ENCODE measurements around the gene CHN1. TPM values are rescaled to one million over a fixed set of nuclear protein-coding genes. Genes with fewer than 3 reads are reported as not detected.

Gene CHN1
- total RNA-seq, 1 donor: 3.0 TPM

DNA sequence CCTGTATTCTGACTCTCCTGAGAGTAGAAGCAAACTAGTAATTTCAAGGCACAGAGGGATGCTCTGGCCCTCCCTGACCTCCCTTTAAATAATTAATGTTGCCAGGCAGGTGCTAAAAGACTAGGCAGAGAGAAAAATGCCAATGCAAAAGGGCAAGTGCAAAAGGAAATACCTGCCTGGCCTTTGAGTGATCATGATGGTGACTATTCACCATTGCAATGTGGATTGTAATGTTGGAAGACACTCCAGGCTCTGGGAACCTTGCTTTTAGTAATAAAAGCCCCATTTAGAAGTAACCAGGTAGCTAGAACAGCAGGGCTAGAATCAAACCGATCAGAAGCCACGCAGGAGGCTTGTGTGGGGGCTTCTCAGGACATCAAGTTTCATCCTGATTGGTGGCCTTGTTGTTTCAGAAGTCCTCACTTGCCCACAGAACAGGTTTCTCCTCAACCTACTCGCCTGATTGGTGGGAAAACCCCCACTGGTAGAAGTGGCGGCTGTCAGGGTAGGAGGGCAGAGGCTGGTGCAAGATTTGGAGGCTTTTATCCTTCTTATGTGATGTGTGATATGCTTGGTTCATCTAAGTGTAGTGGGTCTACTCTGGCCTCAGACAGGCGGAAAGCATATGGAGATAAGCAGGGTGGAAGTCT lies 224.9 kb downstream of the CHN1 start:
- no peak overlapping the region for H3K4me3 ChIP-seq (ENCODE audit: low read length)
- H3K9me3 ChIP-seq (ENCODE audit: low read depth, low read length): no peaks in the 10 kb centered on the region
- H3K27me3 ChIP-seq (ENCODE audit: insufficient read depth, low read length): no peaks in the 10 kb centered on the region
- peaks cover 21% of the 10 kb centered on the region for H3K4me1 ChIP-seq (ENCODE audit: insufficient read depth, low read length)

DNA sequence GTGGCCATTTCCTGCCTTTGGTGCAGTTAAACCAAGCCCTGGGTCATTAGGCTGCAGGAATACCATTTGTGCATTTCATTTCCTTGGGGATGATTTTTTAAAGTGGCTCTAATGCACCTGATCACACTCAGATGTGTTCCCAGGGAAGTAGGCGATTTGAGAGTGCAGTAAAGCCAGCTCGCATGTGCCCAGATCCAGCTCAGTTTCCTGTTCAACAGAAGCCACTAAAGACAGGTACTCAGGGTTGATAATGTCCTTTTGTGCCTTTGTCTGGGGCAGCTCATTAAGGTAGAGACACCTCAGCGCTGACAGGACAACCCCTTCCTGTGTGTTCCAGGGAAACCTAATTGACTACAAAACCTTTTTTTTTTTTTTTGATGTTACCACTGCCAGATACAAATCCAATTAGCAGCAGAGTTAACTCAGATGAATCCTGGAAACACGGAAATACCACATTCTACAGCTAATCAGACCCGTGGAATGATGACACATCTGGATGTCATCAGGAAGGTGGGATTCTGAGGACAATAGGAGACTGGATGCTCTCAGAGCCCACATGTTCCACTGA lies 225.7 kb downstream of the CHN1 start:
- no peaks in the 10 kb centered on the region for H3K9me3 ChIP-seq (ENCODE audit: low read depth, low read length)
- H3K27me3 ChIP-seq (ENCODE audit: insufficient read depth, low read length): no peaks in the 10 kb centered on the region
- peaks cover 21% of the 10 kb centered on the region for H3K4me1 ChIP-seq (ENCODE audit: insufficient read depth, low read length)
- no peak overlapping the region for H3K4me3 ChIP-seq (ENCODE audit: low read length)

DNA sequence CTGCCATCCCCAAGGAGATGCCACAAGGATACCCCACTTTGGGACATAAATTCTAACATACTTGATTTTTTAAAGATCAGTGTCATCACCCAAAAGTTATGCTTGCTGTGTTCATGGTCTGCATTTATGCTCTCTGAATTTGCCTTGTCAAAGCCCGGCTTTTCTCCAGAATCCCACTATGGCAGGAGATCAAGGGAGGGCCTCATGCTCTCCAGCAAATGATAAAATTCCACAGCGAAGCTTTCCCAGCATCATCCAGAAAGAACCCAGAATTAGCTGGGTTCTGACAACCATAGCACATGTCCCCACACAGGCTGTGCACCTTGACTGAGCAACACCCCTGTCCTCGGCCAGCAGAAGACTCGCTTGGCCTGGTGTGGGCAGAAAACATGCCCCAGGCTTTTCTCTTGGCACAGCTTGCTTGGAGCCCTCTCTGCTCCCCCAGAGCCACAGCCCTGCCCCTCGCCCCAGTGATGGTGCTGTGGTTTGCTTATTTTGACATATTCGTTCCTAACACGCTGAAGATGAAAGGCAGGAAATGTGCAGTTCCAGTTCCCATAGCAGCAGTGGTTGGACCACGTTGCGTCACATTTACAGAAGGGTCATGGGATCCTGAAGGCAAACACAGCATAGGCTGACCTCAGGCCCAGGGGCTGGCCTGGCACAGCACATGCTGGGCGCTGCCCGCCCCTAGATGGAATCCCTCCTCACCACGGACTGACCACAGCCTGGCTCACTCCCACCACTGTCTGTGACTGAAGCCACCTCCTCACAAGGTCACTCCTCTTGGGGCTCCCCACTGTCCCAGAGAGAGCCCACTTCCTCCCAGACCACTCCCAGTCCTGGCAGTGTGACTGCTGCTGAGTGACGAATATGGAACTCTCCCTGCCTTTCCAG lies 226.8 kb downstream of the CHN1 start:
- Histone ChIP-seq H3K4me3 (ENCODE audit: low read length) (no peak overlapping the region), H3K9me3 (ENCODE audit: low read depth, low read length) (no peaks in the 10 kb centered on the region), H3K4me1 (ENCODE audit: insufficient read depth, low read length) (peaks cover 21% of the 10 kb centered on the region)

DNA sequence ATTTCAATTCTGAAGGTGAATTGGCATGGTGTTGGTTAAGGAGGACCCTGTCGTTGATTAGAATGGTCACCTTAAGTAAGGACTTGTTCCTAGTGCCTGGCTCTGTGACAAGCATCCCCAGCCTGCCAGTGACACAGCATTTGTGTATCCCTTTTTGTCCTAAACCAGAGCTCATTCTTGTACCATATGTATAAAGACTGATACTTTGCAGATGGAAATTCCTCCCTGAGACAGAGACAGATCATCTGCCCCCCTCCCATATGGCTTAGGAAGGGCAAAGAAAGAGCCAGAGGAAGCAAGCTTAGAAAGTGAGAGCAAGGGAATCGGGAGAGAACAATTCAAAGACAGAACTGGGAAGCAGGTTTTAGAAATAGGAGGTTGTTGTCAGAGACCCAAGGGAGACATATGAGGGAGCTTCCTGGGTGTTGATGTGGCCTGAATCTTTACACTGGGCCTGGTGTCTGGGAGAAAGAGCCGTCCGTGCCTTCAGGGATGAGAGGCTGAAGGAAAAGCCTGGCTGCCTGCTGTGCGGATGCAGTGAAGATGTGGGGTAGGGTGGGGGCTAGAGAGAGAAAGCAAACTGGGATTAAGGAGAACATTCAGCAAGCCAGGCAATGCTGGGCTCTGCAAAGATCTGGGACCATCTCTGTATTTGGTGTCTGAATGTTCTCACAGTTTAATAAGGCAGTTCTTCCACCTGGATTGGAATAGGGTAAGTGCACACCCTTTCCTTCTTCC lies 227.7 kb downstream of the CHN1 start:
- no peak overlapping the region for H3K4me3 ChIP-seq (ENCODE audit: low read length)
- no peaks in the 10 kb centered on the region for H3K9me3 ChIP-seq (ENCODE audit: low read depth, low read length)
- H3K27me3 ChIP-seq (ENCODE audit: insufficient read depth, low read length): no peaks in the 10 kb centered on the region
- H3K4me1 ChIP-seq (ENCODE audit: insufficient read depth, low read length): peaks cover 21% of the 10 kb centered on the region

More for the DNA sequence above, 226.8 kb downstream of the CHN1 start:
- H3K27me3 ChIP-seq (ENCODE audit: insufficient read depth, low read length): no peaks in the 10 kb centered on the region

DNA sequence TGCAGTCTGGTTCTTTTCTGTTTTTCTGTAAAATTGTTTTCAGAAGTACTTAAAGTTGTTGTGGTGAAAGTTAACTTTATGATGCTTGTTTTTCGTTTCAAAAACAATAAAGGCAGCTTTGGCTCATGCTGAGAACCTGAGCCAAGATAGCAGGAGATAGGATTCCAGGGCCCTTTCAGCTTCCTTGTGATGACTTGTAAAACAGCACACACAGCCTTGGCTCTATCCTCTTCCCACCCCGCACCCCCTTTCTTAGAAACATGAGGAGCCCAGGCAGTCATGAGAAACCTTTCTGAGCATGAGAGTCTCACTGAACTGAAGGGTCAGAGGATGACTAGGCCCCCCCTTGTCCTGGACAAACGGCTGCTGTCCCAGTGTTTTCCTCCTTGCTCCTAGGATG lies 228.5 kb downstream of the CHN1 start:
- H3K27me3 ChIP-seq (ENCODE audit: insufficient read depth, low read length): no peaks in the 10 kb centered on the region
- no peaks in the 10 kb centered on the region for H3K9me3 ChIP-seq (ENCODE audit: low read depth, low read length)
- no peak overlapping the region for H3K4me3 ChIP-seq (ENCODE audit: low read length)
- peaks cover 21% of the 10 kb centered on the region for H3K4me1 ChIP-seq (ENCODE audit: insufficient read depth, low read length)

DNA sequence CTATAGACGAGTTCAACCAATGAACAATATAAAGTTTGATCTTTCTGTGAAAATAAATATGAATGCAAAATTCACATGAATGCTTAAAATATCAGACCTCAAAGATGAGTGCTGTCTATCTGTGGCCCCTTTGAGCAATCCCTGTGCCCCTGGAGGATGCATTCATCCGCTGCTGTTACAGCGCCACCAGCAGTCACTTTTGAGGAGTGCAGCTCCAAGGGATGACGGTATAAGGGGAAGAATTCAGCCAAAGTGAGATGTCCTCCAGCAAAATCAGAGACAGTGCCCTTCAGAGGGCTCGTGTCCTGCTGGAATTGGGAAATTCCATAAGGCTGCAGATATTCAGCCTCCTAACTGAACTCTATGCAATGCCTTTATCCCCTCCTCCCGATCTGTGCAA lies 229.0 kb downstream of the CHN1 start:
- Histone ChIP-seq H3K27me3 (ENCODE audit: insufficient read depth, low read length) (no peaks in the 10 kb centered on the region), H3K4me1 (ENCODE audit: insufficient read depth, low read length) (peaks cover 21% of the 10 kb centered on the region), H3K9me3 (ENCODE audit: low read depth, low read length) (no peaks in the 10 kb centered on the region), H3K4me3 (ENCODE audit: low read length) (no peak overlapping the region)

DNA sequence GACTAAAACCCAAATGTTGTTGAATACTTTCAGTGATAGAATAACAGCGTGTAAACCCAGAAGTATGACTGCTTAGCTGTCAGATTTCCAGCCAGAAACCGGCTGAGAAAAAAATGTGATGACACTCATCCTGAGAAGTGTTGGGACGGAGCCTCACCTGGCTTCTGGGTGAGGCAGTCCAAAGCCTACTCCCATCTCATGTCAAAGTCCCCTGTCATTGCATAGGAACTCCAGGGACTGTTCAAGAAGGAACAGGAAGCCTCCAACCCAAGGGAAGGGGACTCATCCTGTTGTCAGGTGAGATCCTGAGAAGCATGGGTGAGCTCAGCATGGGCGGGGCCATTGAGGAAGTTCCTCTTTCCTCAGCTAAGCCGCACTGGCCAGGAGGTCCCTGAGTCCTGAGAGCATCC lies 229.6 kb downstream of the CHN1 start:
- no peaks in the 10 kb centered on the region for H3K27me3 ChIP-seq (ENCODE audit: insufficient read depth, low read length)
- H3K4me3 ChIP-seq (ENCODE audit: low read length): no peak overlapping the region
- H3K4me1 ChIP-seq (ENCODE audit: insufficient read depth, low read length): peaks cover 21% of the 10 kb centered on the region
- no peaks in the 10 kb centered on the region for H3K9me3 ChIP-seq (ENCODE audit: low read depth, low read length)

DNA sequence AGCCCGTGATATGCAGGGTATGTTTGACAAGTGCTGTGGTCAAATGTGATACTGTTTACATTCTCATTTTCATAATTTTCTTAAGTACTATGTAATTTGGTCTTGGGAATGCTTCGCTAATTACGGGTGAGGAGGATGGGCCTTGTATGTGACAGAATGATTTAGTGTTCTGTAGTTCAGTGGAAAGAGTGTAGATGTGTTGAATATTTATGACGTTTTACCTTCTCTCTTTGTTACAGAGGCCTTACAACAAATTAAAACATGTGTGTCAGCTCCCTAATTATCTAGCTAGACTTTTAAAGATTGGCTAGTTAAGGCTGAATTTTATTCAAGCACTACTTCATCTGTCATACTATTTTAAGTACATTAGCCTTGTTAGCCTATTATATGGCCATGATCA lies 230.3 kb downstream of the CHN1 start:
- Histone ChIP-seq H3K27me3 (ENCODE audit: insufficient read depth, low read length) (no peaks in the 10 kb centered on the region), H3K9me3 (ENCODE audit: low read depth, low read length) (no peaks in the 10 kb centered on the region), H3K4me1 (ENCODE audit: insufficient read depth, low read length) (peaks cover 21% of the 10 kb centered on the region), H3K4me3 (ENCODE audit: low read length) (no peak overlapping the region)

DNA sequence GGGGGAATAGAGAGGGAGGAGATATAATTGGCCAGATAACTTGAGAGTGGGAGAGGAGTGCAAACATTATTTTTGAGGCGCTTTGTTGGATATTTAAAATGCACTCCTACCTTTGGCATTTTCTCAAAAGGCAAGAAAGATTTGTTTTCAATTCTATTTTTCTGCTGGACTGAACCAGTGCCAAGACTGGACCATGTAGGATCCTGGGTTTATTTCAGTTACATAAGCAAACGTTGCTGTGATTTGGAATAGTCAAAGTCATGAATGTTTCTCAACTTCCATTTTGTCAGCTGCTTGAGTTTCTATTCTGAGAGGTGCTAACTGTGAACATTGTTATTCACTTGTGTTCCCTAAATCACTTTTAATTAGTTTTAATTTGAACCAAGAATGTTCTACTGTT lies 232.0 kb downstream of the CHN1 start:
- Histone ChIP-seq H3K27me3 (ENCODE audit: insufficient read depth, low read length) (no peaks in the 10 kb centered on the region), H3K4me1 (ENCODE audit: insufficient read depth, low read length) (peaks cover 7% of the 10 kb centered on the region), H3K9me3 (ENCODE audit: low read depth, low read length) (no peaks in the 10 kb centered on the region), H3K4me3 (ENCODE audit: low read length) (no peak overlapping the region)

DNA sequence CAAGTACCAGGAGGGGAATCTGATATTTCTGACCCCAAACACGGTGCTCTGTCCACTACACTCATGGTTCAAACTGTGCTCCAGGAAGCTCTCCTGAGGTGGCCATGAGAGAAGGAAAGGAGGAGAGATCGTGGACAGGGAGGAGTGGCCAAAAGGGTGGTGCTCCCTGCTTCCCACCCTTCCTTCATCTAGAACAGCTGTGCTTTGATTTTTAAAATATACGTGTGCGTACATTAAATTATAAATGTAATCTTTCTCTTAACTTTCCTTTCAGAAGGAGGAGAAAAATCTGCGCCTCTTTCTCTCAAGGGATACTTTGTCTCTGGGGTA lies 232.7 kb downstream of the CHN1 start:
- Histone ChIP-seq H3K27me3 (ENCODE audit: insufficient read depth, low read length) (no peaks in the 10 kb centered on the region), H3K9me3 (ENCODE audit: low read depth, low read length) (no peaks in the 10 kb centered on the region), H3K4me1 (ENCODE audit: insufficient read depth, low read length) (no peaks in the 10 kb centered on the region), H3K4me3 (ENCODE audit: low read length) (no peak overlapping the region)

DNA sequence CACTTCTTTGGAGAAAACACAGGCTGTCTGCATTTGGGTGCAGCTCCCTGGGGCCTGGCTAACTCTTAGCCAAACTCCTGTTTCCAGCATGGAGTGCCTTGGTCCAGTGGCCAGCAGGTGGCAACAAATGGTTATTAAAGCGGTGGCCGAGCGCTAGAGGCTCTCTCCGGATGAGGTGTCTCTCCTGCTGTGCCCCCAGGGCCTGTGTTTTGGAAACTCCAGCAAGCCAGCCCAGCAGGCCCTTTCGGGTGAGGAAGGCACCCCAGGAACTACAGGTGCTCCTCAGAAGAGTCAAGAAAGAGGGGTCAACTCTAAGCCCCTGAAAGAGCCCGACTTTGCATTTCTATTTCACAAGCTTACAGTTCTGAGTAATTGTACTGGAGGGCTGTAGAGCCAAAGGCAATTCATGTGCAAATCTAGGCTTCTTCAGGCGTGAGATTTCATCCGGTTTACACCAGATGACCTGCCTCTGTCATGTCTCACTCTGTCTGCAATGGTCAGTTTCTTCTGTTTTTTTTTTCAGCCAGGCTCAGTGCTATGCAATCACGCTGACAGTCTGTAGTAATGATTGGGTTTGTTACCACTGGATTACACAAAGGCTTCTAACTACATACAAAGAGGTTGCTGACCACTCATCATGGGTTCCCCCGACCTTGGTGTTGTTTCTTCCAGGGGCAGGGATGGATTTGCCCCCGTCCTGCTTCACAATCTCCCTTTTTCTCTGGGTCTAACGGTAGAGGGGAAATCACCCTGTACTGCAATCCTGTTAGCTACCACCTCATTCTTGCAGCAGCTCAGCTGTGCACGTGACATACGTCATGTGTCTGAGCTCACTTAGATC lies 233.3 kb downstream of the CHN1 start:
- no peaks in the 10 kb centered on the region for H3K9me3 ChIP-seq (ENCODE audit: low read depth, low read length)
- no peak overlapping the region for H3K4me3 ChIP-seq (ENCODE audit: low read length)
- peaks cover 2% of the 10 kb centered on the region for H3K27me3 ChIP-seq (ENCODE audit: insufficient read depth, low read length)
- no peaks in the 10 kb centered on the region for H3K4me1 ChIP-seq (ENCODE audit: insufficient read depth, low read length)

DNA sequence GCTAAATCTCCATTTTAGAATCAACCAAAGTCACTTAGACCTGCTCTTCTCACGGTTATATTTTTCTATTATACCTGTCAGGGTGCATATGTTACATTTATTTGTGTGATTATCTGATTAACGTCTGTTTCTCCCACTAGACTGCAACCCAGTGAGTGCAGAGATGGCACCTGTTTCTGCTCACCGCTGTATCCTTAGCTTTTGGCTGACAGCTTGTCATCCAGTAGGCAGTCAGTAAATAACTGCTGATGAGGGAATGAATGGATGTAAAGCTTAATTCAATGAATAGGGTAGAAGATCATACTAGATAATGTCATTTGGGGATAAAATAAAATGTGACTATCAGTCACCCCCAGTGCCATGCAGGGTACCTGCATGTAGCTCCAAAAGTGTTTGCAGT lies 234.0 kb downstream of the CHN1 start:
- H3K9me3 ChIP-seq (ENCODE audit: low read depth, low read length): no peaks in the 10 kb centered on the region
- no peaks in the 10 kb centered on the region for H3K4me1 ChIP-seq (ENCODE audit: insufficient read depth, low read length)
- peaks cover 6% of the 10 kb centered on the region for H3K27me3 ChIP-seq (ENCODE audit: insufficient read depth, low read length)
- H3K4me3 ChIP-seq (ENCODE audit: low read length): no peak overlapping the region

DNA sequence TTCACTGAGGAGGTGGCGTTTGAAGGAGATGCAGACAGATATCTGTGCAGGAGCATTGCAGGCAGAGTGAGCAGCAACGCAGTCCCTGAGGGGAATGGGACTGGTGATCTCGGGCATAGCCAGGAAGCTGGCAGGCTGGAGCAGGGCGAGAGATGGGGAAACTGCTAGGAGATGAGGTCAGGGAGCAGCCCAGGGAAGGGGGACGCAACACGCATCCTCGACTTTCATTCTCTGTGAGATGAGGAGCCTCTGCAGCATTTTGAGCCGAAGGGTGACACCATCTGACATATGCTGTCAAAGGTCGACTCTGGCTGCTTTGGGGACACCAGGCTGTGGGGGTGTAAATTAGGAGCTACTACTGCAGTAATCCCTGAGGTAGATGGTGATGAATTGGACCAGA lies 236.6 kb downstream of the CHN1 start:
- Histone ChIP-seq H3K4me3 (ENCODE audit: low read length) (no peak overlapping the region), H3K27me3 (ENCODE audit: insufficient read depth, low read length) (peaks cover 10% of the 10 kb centered on the region), H3K4me1 (ENCODE audit: insufficient read depth, low read length) (no peaks in the 10 kb centered on the region), H3K9me3 (ENCODE audit: low read depth, low read length) (no peaks in the 10 kb centered on the region)

DNA sequence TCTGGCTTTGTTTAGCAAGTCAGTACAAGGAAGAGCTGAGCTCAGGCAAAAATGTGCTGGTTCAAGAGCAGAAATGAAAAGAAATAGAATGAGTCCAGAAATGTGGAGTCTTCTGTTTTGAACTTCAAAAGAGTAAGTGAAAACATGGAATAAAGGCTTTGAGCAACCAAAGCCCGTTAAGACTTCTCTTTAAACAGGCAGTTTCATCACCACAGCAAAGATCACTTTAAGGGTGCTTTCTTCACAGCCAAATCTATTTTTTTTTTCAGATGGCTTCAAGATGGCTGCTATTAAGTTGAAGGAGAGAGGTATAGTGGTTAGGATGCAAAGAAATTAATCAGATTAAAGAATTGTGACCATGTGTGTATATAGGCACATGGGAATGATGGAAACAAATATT lies 238.9 kb downstream of the CHN1 start:
- no peak overlapping the region for H3K4me3 ChIP-seq (ENCODE audit: low read length)
- H3K9me3 ChIP-seq (ENCODE audit: low read depth, low read length): no peaks in the 10 kb centered on the region
- peaks cover 15% of the 10 kb centered on the region for H3K27me3 ChIP-seq (ENCODE audit: insufficient read depth, low read length)
- H3K4me1 ChIP-seq (ENCODE audit: insufficient read depth, low read length): no peaks in the 10 kb centered on the region

All from mononuclear cell (primary cell).